Subcutaneous abdominal adipose tissue (tissue), 5 donors: ENCODE data around the gene PEMT.
A peak's percentile ranks its signal among the peaks of the same experiment; 100 is the strongest.

Experiments
- H3K27ac ChIP-seq: one replicate; pipeline ENCODE4 v1.7.0; 2013; ENCODE audit warnings: low read depth, mild to moderate bottlenecking, inconsistent platforms, low read length, moderate library complexity
- H3K27me3 ChIP-seq, 5 donors: one replicate each; pipeline ENCODE4 v1.7.0; 2013; ENCODE audit warnings: low read length in 5 of 5, inconsistent platforms in 1 of 5; ENCODE audit not compliant: control insufficient read depth in 5 of 5, insufficient read depth in 4 of 5
- H3K36me3 ChIP-seq, 5 donors: one replicate each; pipeline ENCODE4 v1.7.0; 2013; ENCODE audit warnings: low read length in 5 of 5; ENCODE audit not compliant: control insufficient read depth in 5 of 5, insufficient read depth in 5 of 5
- H3K4me1 ChIP-seq, 5 donors: one replicate each; pipeline ENCODE4 v1.7.0; 2013; ENCODE audit warnings: low read length in 5 of 5, mild to moderate bottlenecking in 3 of 5, moderate library complexity in 1 of 5; ENCODE audit not compliant: control insufficient read depth in 5 of 5, insufficient read depth in 5 of 5
- H3K4me3 ChIP-seq, 5 donors: one replicate each; pipeline ENCODE4 v1.7.0; 2013; ENCODE audit warnings: low read length in 5 of 5, low read depth in 1 of 5
- H3K9ac ChIP-seq, 5 donors: one replicate each; pipeline ENCODE4 v1.7.0; 2013; ENCODE audit warnings: low read length in 5 of 5, mild to moderate bottlenecking in 4 of 5, moderate library complexity in 3 of 5
- H3K9me3 ChIP-seq, 5 donors: one replicate each; pipeline ENCODE4 v1.7.0; 2013; ENCODE audit warnings: low read length in 5 of 5; ENCODE audit not compliant: control insufficient read depth in 5 of 5
- donor health status: healthy.
- donor health status: healthy.
- donor health status: healthy.
- donor health status: healthy.
- donor health status: healthy.

PEMT gene

GRCh38 chr17:17587614-17588337, 3.7 kb downstream of the PEMT start:
- Histone ChIP-seq H3K27ac (peak overlapping the region; percentile 79), H3K9me3 (no peaks in the 10 kb centered on the region), H3K36me3 (no peaks in the 10 kb centered on the region), H3K4me1 (peaks cover 9 to 64% (median 50%) of the 10 kb centered on the region in 5 donors), H3K9ac (peak overlapping the region in 2 of 5 donors; percentile 35 to 36), H3K4me3 (no peak overlapping the region), H3K27me3 (no peaks in the 10 kb centered on the region)

DNA sequence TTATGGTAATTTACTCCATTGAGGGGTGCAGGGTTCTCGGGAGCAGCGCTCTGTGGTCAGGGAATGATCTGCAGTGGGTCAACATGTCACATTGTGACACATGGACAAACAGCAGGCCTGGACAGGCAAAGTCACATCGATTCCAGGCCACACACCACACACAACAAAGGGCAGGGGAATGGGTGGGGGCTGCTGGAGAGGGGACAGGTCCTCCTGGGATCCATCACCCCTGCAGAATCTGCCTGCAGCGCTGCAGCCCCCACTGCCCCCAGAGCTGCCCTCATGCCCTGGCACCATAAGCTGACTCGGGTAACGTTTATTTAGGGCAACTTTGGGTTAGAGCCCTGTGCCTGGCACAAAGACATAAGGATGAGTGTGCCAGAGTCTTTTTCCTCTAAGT, 9.1 kb downstream of the PEMT start:
- Histone ChIP-seq H3K27ac (peak overlapping the region; percentile 99), H3K4me1 (peaks cover 18 to 56% (median 43%) of the 10 kb centered on the region in 5 donors), H3K9ac (peak overlapping the region in 3 of 5 donors; percentile 54 to 88 (median 59)), H3K36me3 (no peaks in the 10 kb centered on the region), H3K27me3 (no peaks in the 10 kb centered on the region), H3K4me3 (no peak overlapping the region), H3K9me3 (no peaks in the 10 kb centered on the region)

- H3K9ac ChIP-seq, result peak overlapping the region; percentile 54 to 98 (median 65)
- peak overlapping the region in 1 of 5 donors; percentile 22 for H3K4me3 ChIP-seq
- peaks cover 0 to 3% (median 0%) of the 10 kb centered on the region in 5 donors for H3K27me3 ChIP-seq
- H3K27ac ChIP-seq, result peak overlapping the region; percentile 99
- peaks cover 0 to 4% (median 0%) of the 10 kb centered on the region in 5 donors for H3K36me3 ChIP-seq
- H3K9me3 ChIP-seq, result no peaks in the 10 kb centered on the region
- H3K4me1 ChIP-seq, result peaks cover 26 to 57% (median 50%) of the 10 kb centered on the region in 5 donors
Observed at GRCh38 chr17:17581509-17581908, 10.0 kb downstream of the PEMT start.

DNA sequence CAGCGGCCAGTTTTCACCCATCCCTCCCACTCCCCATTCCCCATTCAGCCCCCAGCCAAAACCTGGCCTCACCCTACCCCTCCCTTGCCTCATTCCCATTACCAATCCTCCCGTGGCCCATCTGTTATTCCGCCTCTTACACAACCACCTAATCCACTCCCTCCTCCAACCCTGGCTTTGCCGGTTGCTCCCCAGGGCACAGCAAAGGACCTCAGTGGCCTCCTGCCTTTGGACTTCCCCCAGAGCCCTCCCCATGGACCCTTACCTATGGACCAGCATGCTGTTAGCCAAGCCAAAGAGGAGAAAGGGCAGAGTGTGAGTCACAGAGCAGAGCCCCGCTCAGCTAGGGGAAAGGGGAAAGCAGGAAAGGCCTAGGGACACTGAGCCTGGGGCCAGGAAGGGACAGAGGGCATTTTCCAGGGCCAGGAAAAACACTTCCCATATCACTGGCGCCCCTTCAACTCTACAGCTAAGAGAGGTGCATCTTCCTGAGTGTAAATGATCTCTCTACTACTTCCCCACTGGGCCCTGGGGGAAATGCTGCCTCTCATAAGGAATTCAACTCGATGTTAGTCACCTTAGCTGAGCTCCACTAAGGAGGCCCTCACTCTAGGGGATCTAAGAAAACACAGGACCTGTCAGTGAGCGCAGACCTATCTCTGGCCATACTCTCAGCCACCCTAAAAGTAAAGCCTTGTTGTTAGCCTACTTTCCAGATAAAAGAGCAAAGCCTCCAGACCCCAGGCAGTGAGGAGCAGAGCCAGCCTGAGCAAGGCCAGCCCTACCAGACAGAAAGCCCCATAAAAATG, 10.6 kb downstream of the PEMT start:
- peaks cover 0 to 3% (median 0%) of the 10 kb centered on the region in 5 donors for H3K27me3 ChIP-seq
- H3K9me3 ChIP-seq, result no peaks in the 10 kb centered on the region
- peak overlapping the region in 2 of 5 donors; percentile 22 for H3K4me3 ChIP-seq
- peak overlapping the region; percentile 54 to 98 (median 65) for H3K9ac ChIP-seq
- H3K27ac ChIP-seq, result peak overlapping the region; percentile 99
- peaks cover 0 to 9% (median 0%) of the 10 kb centered on the region in 5 donors for H3K36me3 ChIP-seq
- peaks cover 28 to 59% (median 52%) of the 10 kb centered on the region in 5 donors for H3K4me1 ChIP-seq

- Histone ChIP-seq H3K27me3 (peaks cover 0 to 3% (median 0%) of the 10 kb centered on the region in 5 donors), H3K9me3 (no peaks in the 10 kb centered on the region), H3K4me3 (no peak overlapping the region), H3K9ac (peak overlapping the region in 2 of 5 donors; percentile 35 to 54), H3K4me1 (peaks cover 36 to 69% (median 63%) of the 10 kb centered on the region in 5 donors), H3K36me3 (peaks cover 0 to 9% (median 0%) of the 10 kb centered on the region in 5 donors), H3K27ac (peak overlapping the region; percentile 99)
Observed at GRCh38 chr17:17579691-17580090, 11.8 kb downstream of the PEMT start.

DNA sequence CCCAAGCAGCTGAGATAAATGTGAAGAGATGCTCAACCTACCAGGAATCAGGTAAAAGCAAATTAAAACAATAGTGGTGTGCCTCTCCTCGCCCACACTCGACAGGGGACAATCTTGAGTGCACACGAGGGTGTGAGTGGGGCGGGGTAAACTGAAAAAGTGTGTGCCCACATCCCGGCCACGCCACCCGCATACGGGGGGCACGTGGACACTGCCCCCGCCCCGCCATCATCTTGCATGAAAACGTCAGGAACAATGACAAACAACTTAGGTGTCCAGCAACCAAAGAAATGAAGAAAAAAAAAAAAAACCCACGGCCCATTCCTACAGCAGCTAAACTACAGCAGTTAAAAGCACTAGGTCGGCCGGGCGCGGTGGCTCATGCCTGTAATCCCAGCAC, 14.1 kb downstream of the PEMT start:
- H3K36me3 ChIP-seq, result peaks cover 0 to 9% (median 0%) of the 10 kb centered on the region in 5 donors
- H3K9me3 ChIP-seq, result no peaks in the 10 kb centered on the region
- H3K4me3 ChIP-seq, result no peak overlapping the region
- H3K9ac ChIP-seq, result peak overlapping the region in 1 of 5 donors; percentile 8
- H3K27me3 ChIP-seq, result peaks cover 0 to 3% (median 0%) of the 10 kb centered on the region in 5 donors
- H3K4me1 ChIP-seq, result peaks cover 34 to 68% (median 59%) of the 10 kb centered on the region in 5 donors
- H3K27ac ChIP-seq, result peak overlapping the region; percentile 54

DNA sequence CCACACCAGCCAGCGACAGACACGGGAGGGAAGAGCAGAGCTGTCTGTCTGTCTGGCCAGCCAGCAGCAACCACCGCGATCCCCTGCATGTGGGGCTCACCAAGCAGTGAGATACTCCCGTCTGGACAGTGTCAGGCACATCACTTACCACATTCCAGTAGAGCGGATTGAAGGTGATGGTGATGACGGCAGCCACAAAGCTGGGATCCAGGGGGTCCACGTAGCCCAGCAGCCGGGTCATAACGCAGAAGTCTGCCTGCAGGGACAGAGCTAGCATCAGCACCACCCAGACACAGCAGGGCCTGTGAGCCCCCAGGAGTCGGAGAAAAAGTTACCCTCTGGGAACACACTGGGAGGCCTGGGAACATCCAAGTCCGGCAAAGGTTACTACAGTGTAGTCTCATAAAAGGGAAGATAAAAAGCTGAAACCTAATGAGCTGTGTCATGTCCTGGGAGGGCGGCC, 14.7 kb downstream of the PEMT start:
- peak overlapping the region in 4 of 5 donors; percentile 10 to 38 (median 20) for H3K4me3 ChIP-seq
- peaks cover 0 to 9% (median 0%) of the 10 kb centered on the region in 5 donors for H3K36me3 ChIP-seq
- peaks cover 0 to 3% (median 0%) of the 10 kb centered on the region in 5 donors for H3K27me3 ChIP-seq
- H3K9ac ChIP-seq, result peak overlapping the region in 2 of 5 donors; percentile 8 to 75
- no peaks in the 10 kb centered on the region for H3K9me3 ChIP-seq
- peak overlapping the region; percentile 54 for H3K27ac ChIP-seq
- H3K4me1 ChIP-seq, result peaks cover 33 to 62% (median 54%) of the 10 kb centered on the region in 5 donors

DNA sequence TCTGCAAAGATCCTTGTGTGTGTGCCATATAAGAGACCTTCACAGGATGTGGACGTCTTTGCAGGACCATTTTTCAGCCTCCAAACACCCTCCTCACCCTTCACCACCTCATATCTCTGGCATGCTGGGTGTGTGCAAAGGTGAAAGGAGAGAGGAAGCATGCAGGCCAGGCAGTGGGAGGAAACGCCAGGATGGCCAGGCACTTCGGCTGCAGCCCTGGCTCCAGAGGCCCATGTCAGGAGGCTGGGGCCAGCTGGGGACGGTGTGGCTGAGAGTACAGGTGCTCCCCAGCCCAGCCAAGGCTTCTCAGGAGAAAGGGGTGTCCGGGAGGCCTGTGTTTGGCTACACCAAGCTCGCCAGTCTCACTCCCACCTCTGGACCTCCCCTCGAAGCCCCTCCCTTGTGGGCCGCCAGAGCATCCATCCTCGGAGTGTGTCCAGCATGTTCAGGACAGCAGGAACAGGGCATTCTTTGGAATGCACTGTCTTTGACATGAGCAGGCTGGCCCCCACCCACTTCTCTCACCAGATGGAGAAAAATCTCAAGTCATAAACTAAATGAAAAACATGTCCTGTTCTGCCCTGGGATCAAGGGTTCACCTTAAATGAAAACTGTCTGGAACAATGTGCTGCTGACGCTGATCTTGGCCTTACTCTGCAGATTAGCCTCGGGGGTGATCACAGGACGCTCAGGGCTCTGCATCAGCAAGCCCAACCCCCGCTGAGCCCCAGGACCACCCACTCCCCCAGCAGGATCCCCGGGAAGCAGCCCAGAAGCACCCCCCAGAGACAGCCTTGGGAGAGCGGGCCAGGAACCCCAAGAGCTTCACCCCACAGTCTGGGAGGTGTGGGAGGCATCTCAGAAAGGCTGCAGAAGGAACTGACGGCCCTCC, 15.9 kb downstream of the PEMT start:
- peak overlapping the region in 3 of 5 donors; percentile 2 to 38 (median 20) for H3K4me3 ChIP-seq
- H3K27me3 ChIP-seq, result peaks cover 0 to 3% (median 0%) of the 10 kb centered on the region in 5 donors
- H3K9ac ChIP-seq, result peak overlapping the region in 1 of 5 donors; percentile 8
- peaks cover 26 to 59% (median 48%) of the 10 kb centered on the region in 5 donors for H3K4me1 ChIP-seq
- no peaks in the 10 kb centered on the region for H3K9me3 ChIP-seq
- peak overlapping the region; percentile 6 for H3K27ac ChIP-seq
- H3K36me3 ChIP-seq, result peaks cover 0 to 9% (median 0%) of the 10 kb centered on the region in 5 donors

GRCh38 chr17:17573912-17574311, 17.6 kb downstream of the PEMT start:
- Histone ChIP-seq H3K27me3 (peaks cover 0 to 3% (median 0%) of the 10 kb centered on the region in 5 donors), H3K4me1 (peaks cover 26 to 64% (median 56%) of the 10 kb centered on the region in 5 donors), H3K4me3 (no peak overlapping the region), H3K36me3 (peaks cover 0 to 9% (median 0%) of the 10 kb centered on the region in 5 donors), H3K27ac (peak overlapping the region; percentile 37), H3K9me3 (no peaks in the 10 kb centered on the region), H3K9ac (no peak overlapping the region)
